GM18511 (cell line): ENCODE data around the gene RPL28.

Experiments
- ATAC-seq: cut with Tn5 transposase; IDR thresholded peaks from one replicate; pipeline ENCODE4 v1.9.1; 2021; ENCODE audit warnings: mild to moderate bottlenecking, moderate library complexity; ENCODE audit not compliant: unreplicated experiment

RPL28 gene

GRCh38 chr19:55385724-55386492 lies at the start of gene RPL28:
Gene RPL28, plus strand, starts transcription at chr19:55385932. Its CDS starts 426 bp downstream, at chr19:55386358.
- ATAC-seq: peak; percentile 64

GRCh38 chr19:55336101-55336500 lies 49.6 kb upstream of the RPL28 start:
- no peak for ATAC-seq

- ATAC-seq: peak; percentile 87
Observed at GRCh38 chr19:55339105-55339888, 46.4 kb upstream of the RPL28 start, which contains the start of gene KMT5C. Gene KMT5C, plus strand, starts transcription at chr19:55339876. Its CDS starts 2,061 bp downstream, at chr19:55341937.

GRCh38 chr19:55339889-55340783 lies 45.6 kb upstream of the RPL28 start:
- ATAC-seq: no peak

- ATAC-seq: no peak
Observed at GRCh38 chr19:55340784-55341147, 45.0 kb upstream of the RPL28 start.

- ATAC-seq: no peak
Observed at GRCh38 chr19:55341171-55341588, 44.6 kb upstream of the RPL28 start.

GRCh38 chr19:55341595-55342531 lies 43.9 kb upstream of the RPL28 start:
- no peak for ATAC-seq

GRCh38 chr19:55344444-55344843 lies 41.3 kb upstream of the RPL28 start:
- ATAC-seq: no peak

GRCh38 chr19:55345101-55345817 lies 40.5 kb upstream of the RPL28 start:
- ATAC-seq: no peak

- ATAC-seq: no peak
Observed at GRCh38 chr19:55345818-55346724, 39.7 kb upstream of the RPL28 start.

- ATAC-seq: no peak
Observed at GRCh38 chr19:55346725-55347441, 38.8 kb upstream of the RPL28 start.

GRCh38 chr19:55347442-55348009 lies 38.2 kb upstream of the RPL28 start:
- no peak for ATAC-seq

- ATAC-seq: no peak
Observed at GRCh38 chr19:55348317-55349034, 37.3 kb upstream of the RPL28 start.

- no peak for ATAC-seq
Observed at GRCh38 chr19:55350620-55351315, 35.0 kb upstream of the RPL28 start.

GRCh38 chr19:55352040-55352439 lies 33.7 kb upstream of the RPL28 start:
- no peak for ATAC-seq

GRCh38 chr19:55352549-55353145 lies 33.1 kb upstream of the RPL28 start:
- ATAC-seq: no peak
